Measurements from ENCODE around the gene KCNIP2. TPM values are rescaled to one million over a fixed set of nuclear protein-coding genes. Genes with fewer than 3 reads are reported as not detected.

The KCNIP2 gene
- total RNA-seq, 1 experiment from 2014 or later = 8.5 TPM

GRCh38 chr10:101812606-101813005, 31.0 kb downstream of the KCNIP2 start:
- TF ChIP-seq MAX (IDR thresholded peaks at IDR 0.05) (no peak), TCF7L2 (IDR thresholded peaks at IDR 0.05; ENCODE audit: borderline replicate concordance, extremely low read depth, insufficient read depth, insufficient read length) (no peak), ZBTB33 (IDR thresholded peaks at IDR 0.05; ENCODE audit: extremely low read depth, insufficient replicate concordance, low read length) (no peak), RAD21 (IDR thresholded peaks at IDR 0.05; ENCODE audit: low read depth) (no peak), JUND (IDR thresholded peaks at IDR 0.05) (no peak), YY1 (IDR thresholded peaks at IDR 0.05; ENCODE audit: extremely low read depth, insufficient replicate concordance, low read depth, low read length) (no peak), CEBPB (IDR thresholded peaks at IDR 0.05; ENCODE audit: low read depth) (no peak), POLR2AphosphoS5 (IDR thresholded peaks at IDR 0.05; ENCODE audit: low read depth, low read length) (no peak), EZH2phosphoT487 (IDR thresholded peaks at IDR 0.05; ENCODE audit: borderline replicate concordance) (no peak), ELF1 (IDR thresholded peaks at IDR 0.05; ENCODE audit: borderline replicate concordance, low read depth) (no peak), ZFX (IDR thresholded peaks at IDR 0.05) (no peak), SIN3A (IDR thresholded peaks at IDR 0.05; ENCODE audit: low read depth) (no peak)
- intact Hi-C loops (cut with micrococcal nuclease) = no loop called here
- CTCF ChIA-PET = no interaction called here

More at GRCh38 chr10:101812606-101813005, 31.0 kb downstream of the KCNIP2 start:
- H3K9me3 ChIP-seq (ENCODE audit: control insufficient read depth in 1 of 2, insufficient read depth in 1 of 2, low read depth in 1 of 2, low read length in 2 of 2) = no peaks in the 10 kb centered on the region
- ATAC-seq (no peak), DNase-seq (ENCODE audit: low read depth, low spot score) (no peak)
- BruUV-seq (replicated peaks) = no TSS peak
- H3K4me2 ChIP-seq (ENCODE audit: low read length) = no peak overlapping the region
- no peak overlapping the region for H3K4me3 ChIP-seq (replicated peaks in 1 of 2; ENCODE audit: low read depth in 1 of 2, low read length in 2 of 2)
- peaks cover 43 to 53% of the 10 kb centered on the region in 2 experiments for H3K36me3 ChIP-seq (ENCODE audit: control insufficient read depth in 1 of 2, insufficient read depth in 2 of 2, low read length in 2 of 2)
- no peaks in the 10 kb centered on the region for H3K27me3 ChIP-seq (ENCODE audit: insufficient read depth, low read length)
- peaks cover 12 to 16% of the 10 kb centered on the region in 2 experiments for H3K4me1 ChIP-seq (ENCODE audit: control insufficient read depth in 1 of 2, insufficient read depth in 2 of 2, low read length in 2 of 2)
- POLR2A ChIA-PET = no interaction called here
- H2AFZ ChIP-seq (ENCODE audit: low read depth, low read length, poor library complexity, severe bottlenecking) = no peak overlapping the region
- RAD21 ChIA-PET (ENCODE audit: low non-redundant PET in 1 of 2, low total read pairs in 2 of 2, uncharacterized antibody in 2 of 2, unreplicated experiment in 2 of 2) = no interaction called here
- peaks cover 36% of the 10 kb centered on the region; the same call in 1 of the 2 replicates for H4K20me1 ChIP-seq (ENCODE audit: insufficient read depth)
- H3K27ac ChIP-seq (ENCODE audit: low read depth, low read length) = no peak overlapping the region
- H3K79me2 ChIP-seq (ENCODE audit: insufficient read depth, low read length) = peaks cover 100% of the 10 kb centered on the region
- no peaks in the 10 kb centered on the region for H3K9me2 ChIP-seq (ENCODE audit: insufficient read depth)
- no peak overlapping the region for H3K9ac ChIP-seq (ENCODE audit: low read length)

Measured in HCT116 (cell line).